ENCODE measurements around the gene ADGRE3. TPM values are rescaled to one million over a fixed set of nuclear protein-coding genes. Genes with fewer than 3 reads are reported as not detected.

Gene ADGRE3
- total and polyA plus RNA-seq, 2 of the 4 experiments (the other 2 are of a cell fraction), result not detected

DNA sequence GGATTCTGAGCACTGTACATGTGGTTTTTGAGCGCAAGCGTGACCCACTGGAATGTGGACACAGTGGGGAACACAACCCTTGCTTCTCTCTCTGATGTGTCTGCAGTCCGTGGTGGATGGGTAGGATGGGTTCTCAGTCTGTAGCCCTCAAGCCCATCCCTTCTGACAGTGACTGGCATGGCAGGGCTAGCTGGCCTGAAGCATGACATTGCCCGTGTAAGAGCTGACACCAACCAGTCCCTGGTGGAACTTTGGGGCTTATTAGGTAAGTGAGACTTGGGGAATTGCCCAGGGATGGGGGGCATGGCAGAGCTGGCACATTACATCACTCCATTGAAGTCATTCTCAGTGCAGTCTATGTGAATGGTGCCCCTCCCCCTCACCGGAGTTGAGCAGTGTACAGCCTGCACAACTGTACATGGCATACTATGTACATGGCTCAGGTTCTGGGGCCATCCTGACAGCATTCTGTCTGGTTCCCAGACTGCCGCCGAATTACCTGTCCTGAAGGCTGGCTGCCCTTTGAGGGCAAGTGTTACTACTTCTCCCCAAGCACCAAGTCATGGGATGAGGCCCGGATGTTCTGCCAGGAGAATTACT is 75.0 kb downstream of the ADGRE3 start:
- intact Hi-C loops (cut with micrococcal nuclease), result no loop called here
- CTCF ChIA-PET, result interaction anchor here (0.6 kb wide), 1 partner anchor 20 kb away, joined by 4 read pairs; no protein-coding TSS in a partner anchor
- no peak for ATAC-seq (ENCODE audit: low read depth)

More for the DNA sequence above, 75.0 kb downstream of the ADGRE3 start:
- H3K4me1 ChIP-seq (ENCODE audit: control insufficient read depth, insufficient read depth, low read length), result no peaks in the 10 kb centered on the region
- no peak overlapping the region for H2BK120ac ChIP-seq (ENCODE audit: low read depth, low read length)
- POLR2A ChIA-PET (ENCODE audit: unreplicated experiment), result interaction anchor here (0.7 kb wide), 1 partner anchor 22 kb away, joined by 17 read pairs; no protein-coding TSS in a partner anchor
- no peak for DNase-seq
- H3K79me1 ChIP-seq (ENCODE audit: low read depth in 1 of 2, low read length in 2 of 2), result no peaks in the 10 kb centered on the region
- no peak overlapping the region for H2BK15ac ChIP-seq (ENCODE audit: low read depth, low read length)
- no peak overlapping the region for H3K23ac ChIP-seq (ENCODE audit: low read depth, low read length)
- H3K56ac ChIP-seq (ENCODE audit: extremely low read depth, insufficient read depth, low read length), result no peak overlapping the region
- H2AK9ac ChIP-seq (replicated peaks; ENCODE audit: low read depth, low read length, poor library complexity), result no peak overlapping the region
- H3K4me3 ChIP-seq (ENCODE audit: insufficient read depth, low read depth, low read length), result no peak overlapping the region
- H4K91ac ChIP-seq (ENCODE audit: insufficient read depth, low read depth, low read length), result no peak overlapping the region
- no peak overlapping the region for H3K14ac ChIP-seq (replicated peaks; ENCODE audit: low read depth, low read length)
- WGBS, 2 experiments (ENCODE audit: extremely low coverage in 2 of 2, insufficient read length in 1 of 2), result 86% methylated on average over 2 of the region's 8 CpGs; no CpG with 5 or more reads in 1 of the 2 experiments
- H3K4ac ChIP-seq (ENCODE audit: low read depth, low read length), result no peak overlapping the region
- in situ Hi-C loops (cut with MboI; ENCODE audit: low sequenced_read_pairs), result loop anchor here (25.0 kb wide), 1 partner anchor 288 kb away; the partner anchor contains the start of gene OR7A17
- H3K9ac ChIP-seq (ENCODE audit: low read depth, low read length), result no peak overlapping the region
- no peaks in the 10 kb centered on the region for H4K20me1 ChIP-seq (ENCODE audit: insufficient read depth, low read length)
- no peaks in the 10 kb centered on the region for H3K9me1 ChIP-seq (ENCODE audit: insufficient read depth, low read length)
- no peaks in the 10 kb centered on the region for H3K36me3 ChIP-seq (ENCODE audit: control insufficient read depth, insufficient read depth, low read length)
- no TSS peak for BruUV-seq (replicated peaks)
- no peak overlapping the region for H3K27ac ChIP-seq (ENCODE audit: insufficient read depth, low read length)
- no peak overlapping the region for H3K18ac ChIP-seq (ENCODE audit: low read depth, low read length)
- peaks cover 1% of the 10 kb centered on the region; the same call in 1 of the 2 replicates for H3K9me3 ChIP-seq (ENCODE audit: control insufficient read depth, insufficient read depth, low read length)
- H2BK5ac ChIP-seq (ENCODE audit: low read depth, low read length, poor library complexity, severe bottlenecking), result no peak overlapping the region
- TF ChIP-seq FOS (IDR thresholded peaks at IDR 0.05; ENCODE audit: low read depth, low read length) (no peak), MAZ (IDR thresholded peaks at IDR 0.05; ENCODE audit: borderline replicate concordance, low read depth, low read length) (no peak)
- dilution Hi-C loops (cut with HindIII; ENCODE audit: low sequenced_read_pairs, unreplicated experiment), result no loop called here
- H4K8ac ChIP-seq (ENCODE audit: low read depth in 2 of 2, low read length in 2 of 2), result no peak overlapping the region
- H2AK5ac ChIP-seq (ENCODE audit: low read depth, low read length), result no peak overlapping the region
- no peaks in the 10 kb centered on the region for H3K27me3 ChIP-seq (ENCODE audit: control insufficient read depth, insufficient read depth, low read length)
- H4K5ac ChIP-seq (ENCODE audit: low read depth, low read length), result no peak overlapping the region
- H2BK20ac ChIP-seq (ENCODE audit: low read depth, low read length), result no peak overlapping the region
- H2AFZ ChIP-seq (replicated peaks; ENCODE audit: low read length, poor library complexity), result no peak overlapping the region
- no peak overlapping the region for H3K4me2 ChIP-seq (ENCODE audit: low read depth, low read length)
